ENCODE results near the gene PA2G4.
"Not testable (repeated sequence)": the region's sequence is repeated elsewhere in the genome, so short reads cannot be mapped to it uniquely, and the experiment has no call there.

The PA2G4 gene

GRCh38 chr12:56101045-56101444 is 3.3 kb upstream of the PA2G4 start:
- no peak for DNase-seq (ENCODE audit: low read depth)

DNA sequence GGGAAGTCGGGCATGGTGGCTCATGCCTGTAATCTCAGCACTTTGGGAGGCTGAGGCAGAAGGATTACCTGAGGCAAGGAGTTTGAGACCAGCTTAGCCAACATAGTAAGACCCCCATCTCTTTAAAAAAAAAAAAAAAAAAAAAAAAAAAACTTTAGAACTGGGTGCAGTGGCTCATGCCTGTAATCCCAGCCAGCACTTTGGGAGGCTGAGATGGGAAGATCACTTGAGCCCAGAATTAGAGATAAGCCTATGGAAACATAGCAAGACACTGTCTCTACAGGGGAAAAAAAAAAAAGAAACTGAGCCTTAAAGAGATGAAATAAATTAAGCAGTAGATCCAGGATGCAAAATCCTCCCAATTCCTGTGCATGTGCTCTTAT is 1.7 kb upstream of the PA2G4 start:
- DNase-seq (ENCODE audit: low read depth) = no peak

- DNase-seq (ENCODE audit: low read depth) = no peak
Measured at GRCh38 chr12:56103066-56103711, 1.2 kb upstream of the PA2G4 start.

- DNase-seq (ENCODE audit: low read depth) = no peak
Measured at GRCh38 chr12:56103823-56104108, 593 bp upstream of the PA2G4 start.

DNA sequence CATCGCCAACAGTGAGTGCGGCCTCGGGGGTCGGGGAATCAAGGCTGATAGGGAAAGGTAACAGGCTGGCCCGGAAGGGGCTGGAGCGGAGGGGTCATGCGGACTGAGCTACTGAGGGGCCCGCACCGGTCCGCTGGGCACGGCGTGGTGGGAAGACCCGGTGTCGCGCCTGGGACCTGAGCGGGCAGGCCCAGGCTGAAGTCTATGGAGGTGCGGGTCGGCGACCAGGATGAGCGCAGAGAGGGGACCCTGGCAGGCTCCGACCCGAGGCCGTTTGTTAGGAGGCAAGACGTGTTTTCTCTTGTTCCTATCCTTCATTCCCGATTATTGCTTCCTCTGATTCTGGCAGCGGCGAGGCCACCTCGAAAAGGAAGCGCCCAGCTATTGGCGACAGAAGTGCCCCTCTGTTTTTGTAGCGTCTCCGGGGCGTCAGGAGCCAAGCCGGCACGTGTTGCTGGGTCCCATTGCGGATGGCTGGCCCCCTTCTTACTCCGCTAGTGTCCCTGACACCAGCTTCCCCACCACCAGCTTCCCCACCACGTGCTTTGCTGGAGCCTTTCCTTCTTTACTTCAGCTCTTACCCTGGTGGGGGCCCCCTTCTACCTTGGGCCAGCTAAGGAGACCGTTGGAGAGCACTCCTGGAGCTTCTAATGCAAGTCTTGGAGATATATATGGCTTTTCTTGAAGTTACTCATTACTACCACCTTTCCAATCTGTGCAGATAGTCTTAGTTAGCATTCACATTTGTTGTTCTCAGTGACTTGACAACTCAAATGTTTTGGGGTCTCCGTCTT is 653 bp downstream of the PA2G4 start:
- no peak for DNase-seq (ENCODE audit: low read depth)

DNA sequence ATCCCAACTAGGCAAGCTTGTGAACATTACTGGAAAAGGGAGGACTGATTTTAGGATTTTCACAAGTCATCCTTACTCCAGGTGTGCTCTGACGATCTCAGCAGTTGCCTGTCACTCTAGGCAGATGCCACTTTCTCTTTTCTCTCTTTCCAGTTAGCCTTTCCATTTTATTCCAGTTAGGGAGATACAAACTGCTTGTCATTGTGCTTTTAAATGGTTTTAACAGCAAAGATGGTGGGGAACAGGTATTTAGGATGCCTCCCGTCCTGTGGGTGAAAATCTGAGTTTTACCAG is 1.2 kb downstream of the PA2G4 start:
- no peak for DNase-seq (ENCODE audit: low read depth)

DNA sequence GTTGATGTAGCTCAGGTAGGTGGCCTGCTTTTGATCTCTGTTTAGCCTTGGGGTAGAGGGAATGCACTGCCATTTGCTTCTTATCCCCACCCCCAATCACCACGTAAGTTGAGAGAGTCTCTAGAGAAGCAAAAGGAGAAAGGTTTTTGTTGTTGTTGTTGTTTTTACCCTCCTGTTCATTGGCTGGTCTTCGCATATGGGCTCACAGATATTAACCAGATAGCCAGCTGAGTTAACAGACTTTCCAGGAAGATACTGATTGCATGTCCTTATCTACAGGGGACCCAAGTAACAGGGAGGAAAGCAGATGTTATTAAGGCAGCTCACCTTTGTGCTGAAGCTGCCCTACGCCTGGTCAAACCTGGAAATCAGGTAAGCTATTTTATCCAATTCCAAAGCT is 2.9 kb downstream of the PA2G4 start:
- DNase-seq (ENCODE audit: low read depth) = no peak

DNA sequence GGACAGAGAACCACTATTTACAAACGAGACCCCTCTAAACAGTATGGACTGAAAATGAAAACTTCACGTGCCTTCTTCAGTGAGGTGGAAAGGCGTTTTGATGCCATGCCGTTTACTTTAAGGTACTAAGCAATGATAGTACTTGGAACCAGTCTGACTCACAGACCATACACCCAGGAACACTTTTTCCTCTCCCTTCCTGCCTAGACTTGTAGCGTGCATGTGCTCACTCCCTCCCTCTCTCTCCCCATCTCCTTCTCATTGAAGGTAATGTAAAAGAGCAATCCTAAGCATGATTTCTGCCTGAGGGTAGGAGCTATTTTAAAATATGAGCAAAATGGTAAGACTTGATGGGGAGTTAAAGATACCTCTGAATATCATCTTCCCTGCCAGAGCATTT is 6.2 kb downstream of the PA2G4 start:
- DNase-seq (ENCODE audit: low read depth) = no peak

DNA sequence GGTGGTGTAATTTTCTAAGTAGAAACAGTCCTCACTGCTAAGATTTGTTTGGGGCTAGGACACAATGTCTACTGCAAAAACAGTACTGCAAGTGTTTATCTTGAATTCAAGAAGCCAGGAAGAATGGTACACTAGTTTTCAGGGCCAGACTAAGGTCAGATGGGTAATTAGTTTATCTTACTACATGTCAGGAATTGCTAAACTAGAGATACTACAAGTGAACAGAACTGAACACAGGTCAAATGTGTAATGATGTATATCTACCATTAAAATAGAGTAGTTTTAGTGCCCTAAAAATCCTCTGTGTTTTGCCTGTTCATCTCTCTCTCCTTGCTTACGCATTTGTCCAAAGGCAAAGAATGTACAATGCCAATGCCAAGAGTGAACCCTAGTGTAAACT is 9.7 kb downstream of the PA2G4 start:
- no peak for DNase-seq (ENCODE audit: low read depth)

GRCh38 chr12:56115329-56115728 is 11.0 kb downstream of the PA2G4 start:
- DNase-seq (ENCODE audit: low read depth) = no peak

GRCh38 chr12:56116267-56117081 is 12.1 kb downstream of the PA2G4 start, which contains the start of gene RPL41:
Gene RPL41, plus strand, starts transcription at chr12:56116633.
- peak; percentile 89 for DNase-seq (ENCODE audit: low read depth)

DNA sequence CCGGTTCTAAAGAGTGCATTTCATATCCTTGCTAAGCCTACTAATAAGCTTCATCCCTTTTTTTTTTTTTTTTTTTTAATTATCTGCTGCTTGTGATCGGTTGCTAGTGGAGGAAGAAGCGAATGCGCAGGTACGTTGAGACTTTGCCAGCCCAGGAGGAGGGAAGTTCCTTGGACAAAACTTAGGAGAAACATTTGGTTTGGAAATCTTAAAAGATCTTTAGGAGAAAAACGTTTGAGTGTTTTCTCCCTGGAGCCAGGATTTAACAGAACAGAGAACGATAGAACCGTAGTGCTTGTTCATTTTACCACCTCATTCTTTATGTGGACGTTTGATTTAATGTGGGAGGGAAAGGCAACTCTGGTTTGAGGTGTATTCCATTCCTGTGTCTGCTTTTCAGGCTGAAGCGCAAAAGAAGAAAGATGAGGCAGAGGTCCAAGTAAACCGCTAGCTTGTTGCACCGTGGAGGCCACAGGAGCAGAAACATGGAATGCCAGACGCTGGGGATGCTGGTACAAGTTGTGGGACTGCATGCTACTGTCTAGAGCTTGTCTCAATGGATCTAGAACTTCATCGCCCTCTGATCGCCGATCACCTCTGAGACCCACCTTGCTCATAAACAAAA is 12.8 kb downstream of the PA2G4 start:
- DNase-seq (ENCODE audit: low read depth) = not testable (repeated sequence)

DNA sequence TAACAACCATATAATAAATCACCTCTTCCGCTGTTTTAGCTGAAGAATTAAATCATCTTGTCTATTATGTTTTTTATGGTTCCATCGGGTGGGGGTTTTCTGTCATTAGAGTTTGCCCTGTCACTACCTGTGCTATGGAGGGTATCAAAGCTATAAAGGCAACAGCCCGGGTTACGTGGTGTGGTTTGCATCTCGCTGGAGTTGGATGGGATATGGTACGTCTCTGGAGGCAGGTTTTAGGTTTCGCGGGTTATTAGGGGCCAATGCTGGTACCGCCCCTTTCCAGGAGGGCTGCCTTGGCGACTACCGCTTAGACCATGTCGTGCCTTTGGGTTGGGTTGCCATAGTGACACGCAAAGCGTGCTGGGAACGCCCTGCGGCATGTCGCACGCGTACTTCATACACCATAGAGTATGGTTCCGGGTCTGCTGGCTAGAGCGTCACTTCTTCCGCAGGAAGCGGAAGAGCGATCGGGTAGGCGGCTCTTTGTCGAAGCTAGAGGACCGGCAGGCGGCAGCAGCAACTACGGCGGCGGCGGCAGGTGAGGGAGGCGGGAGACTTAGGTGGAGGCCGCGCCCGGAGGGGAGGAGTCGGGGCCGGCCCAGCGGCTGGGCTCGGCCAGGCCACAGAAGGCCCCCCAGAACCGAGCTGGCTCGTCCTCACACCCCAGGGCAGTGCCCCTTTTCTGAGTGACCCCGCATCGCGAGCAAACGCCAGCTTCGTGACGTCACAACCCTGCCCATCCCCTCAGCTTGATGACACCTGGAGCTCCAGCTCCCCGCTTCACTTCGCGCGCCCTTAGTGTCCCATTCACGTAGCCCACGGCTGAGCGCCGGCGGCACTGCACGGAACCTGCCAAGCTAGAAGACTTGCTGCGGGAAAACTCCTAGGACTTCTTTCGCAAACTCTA is 13.7 kb downstream of the PA2G4 start, which contains the start of gene ZC3H10:
Gene ZC3H10, plus strand, starts transcription at position 489 of the 910 bp plus-strand sequence. CDS start 2,297 bp downstream, outside the sequence.
- DNase-seq (ENCODE audit: low read depth) = peak; percentile 99

DNA sequence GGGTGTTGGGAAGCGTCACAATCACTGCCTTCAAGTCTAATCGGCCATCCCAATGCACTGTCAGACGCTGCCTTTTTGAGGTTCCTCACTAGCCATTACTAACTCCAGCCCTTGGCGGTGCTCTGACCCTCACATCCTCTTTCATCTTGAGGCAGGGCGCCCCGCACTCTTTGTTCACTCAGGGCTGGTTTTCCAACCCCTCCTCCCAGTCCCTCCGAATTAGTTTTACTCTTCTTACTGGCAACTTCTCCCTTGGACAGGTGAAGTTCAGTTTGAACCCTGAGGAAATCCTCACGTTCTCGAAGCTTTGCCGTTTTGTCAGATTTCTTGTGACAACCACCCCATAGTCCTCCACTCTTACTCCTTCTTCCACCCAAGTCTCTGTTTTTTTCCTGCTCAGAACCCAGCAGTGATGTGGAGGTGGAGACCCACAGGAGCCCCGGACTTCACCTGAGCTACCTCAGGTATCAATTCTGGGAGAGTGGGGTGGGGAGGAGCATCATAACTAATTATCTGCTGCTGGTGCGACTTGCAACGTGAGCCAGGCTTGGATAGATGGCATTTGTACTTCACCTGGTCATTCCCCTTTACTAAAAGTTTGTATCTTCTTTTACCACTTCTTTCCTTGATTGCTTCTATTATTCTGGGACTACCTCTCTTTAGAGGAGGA is 14.5 kb downstream of the PA2G4 start:
- DNase-seq (ENCODE audit: low read depth) = no peak

DNA sequence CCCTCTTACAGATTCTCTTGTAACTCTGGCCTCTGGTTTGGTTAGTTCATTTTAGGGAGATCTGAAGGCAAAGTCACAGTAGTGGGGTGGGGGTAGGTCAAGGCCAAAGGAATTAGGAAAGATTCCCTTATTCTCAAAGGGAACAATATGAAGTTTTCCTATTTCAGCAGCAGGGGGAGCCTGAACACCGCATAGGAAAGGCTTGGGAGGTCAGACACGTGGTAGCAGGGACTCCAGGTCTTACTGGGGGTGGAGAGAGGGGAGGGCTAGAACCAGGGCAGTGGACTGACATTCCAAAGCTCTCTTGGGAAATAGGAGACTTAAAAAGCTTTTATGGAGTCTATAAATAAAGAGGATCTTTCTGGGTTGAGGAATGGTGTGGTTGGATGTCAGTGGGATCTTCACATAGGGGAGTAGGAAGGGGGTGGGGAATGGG is 15.0 kb downstream of the PA2G4 start:
- peak; percentile 86 for DNase-seq (ENCODE audit: low read depth)

GRCh38 chr12:56120158-56120846 is 15.9 kb downstream of the PA2G4 start:
- no peak for DNase-seq (ENCODE audit: low read depth)

GRCh38 chr12:56121204-56121870 is 17.0 kb downstream of the PA2G4 start:
- DNase-seq (ENCODE audit: low read depth) = no peak

- DNase-seq (ENCODE audit: low read depth) = no peak
Measured at GRCh38 chr12:56122637-56123036, 18.3 kb downstream of the PA2G4 start.

DNA sequence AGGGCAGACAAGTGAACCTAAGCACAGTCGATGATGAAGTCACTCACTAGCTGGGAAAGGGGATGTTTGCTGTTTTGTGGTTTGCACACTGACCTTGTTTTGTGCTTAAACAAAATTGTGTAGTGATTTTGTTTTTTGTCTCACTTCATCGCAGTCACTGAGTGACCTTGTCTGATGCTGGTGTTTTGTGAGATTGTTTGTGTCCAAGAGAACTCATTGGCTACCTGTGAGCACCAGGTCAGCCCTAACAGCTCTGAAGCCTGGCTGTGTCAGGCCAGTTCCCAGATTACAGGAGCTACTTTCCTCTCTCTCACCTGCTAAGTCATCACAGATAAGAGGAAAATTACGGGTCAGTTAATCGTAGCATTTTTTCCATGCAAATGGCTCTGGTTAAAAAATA is 19.8 kb downstream of the PA2G4 start:
- no peak for DNase-seq (ENCODE audit: low read depth)

DNA sequence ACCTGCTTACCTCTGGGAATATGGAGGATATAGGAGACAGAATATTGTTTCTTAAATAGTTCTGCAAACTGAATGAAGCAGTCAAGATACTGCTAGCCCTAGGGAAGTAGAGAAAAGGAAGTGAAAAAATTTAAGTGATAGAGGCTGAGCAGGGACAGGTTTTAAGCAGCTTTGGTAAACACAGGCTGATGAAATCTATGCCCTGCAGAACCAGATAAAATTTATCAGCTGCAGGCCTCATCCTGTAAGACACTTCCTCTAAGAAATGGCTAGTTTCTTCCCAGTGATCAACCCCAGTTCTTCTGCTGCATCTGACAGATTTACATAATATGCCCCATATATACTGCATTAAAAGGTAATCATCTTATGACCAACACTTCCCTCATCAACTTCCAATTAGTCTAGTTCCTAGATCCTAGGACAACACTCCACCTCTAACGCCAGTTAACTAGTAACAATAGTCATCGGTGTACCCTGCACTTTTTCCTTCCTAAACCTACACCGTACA is 22.4 kb downstream of the PA2G4 start:
- no peak for DNase-seq (ENCODE audit: low read depth)
